VCaP (cell line): Measurements from ENCODE around the gene DENND1B.

Experiments
- H3K27ac ChIP-seq: fragments of 450-650 bp; 2 replicates; pipeline ENCODE4 v1.5.1; 2017
- TF ChIP-seq, protein P1 (sequence below): fragments of 450-650 bp; conservative IDR thresholded peaks from 2 replicates; pipeline ENCODE4 v1.5.1; 2017; ENCODE audit warnings: mild to moderate bottlenecking, moderate library complexity

Gene DENND1B

DNA sequence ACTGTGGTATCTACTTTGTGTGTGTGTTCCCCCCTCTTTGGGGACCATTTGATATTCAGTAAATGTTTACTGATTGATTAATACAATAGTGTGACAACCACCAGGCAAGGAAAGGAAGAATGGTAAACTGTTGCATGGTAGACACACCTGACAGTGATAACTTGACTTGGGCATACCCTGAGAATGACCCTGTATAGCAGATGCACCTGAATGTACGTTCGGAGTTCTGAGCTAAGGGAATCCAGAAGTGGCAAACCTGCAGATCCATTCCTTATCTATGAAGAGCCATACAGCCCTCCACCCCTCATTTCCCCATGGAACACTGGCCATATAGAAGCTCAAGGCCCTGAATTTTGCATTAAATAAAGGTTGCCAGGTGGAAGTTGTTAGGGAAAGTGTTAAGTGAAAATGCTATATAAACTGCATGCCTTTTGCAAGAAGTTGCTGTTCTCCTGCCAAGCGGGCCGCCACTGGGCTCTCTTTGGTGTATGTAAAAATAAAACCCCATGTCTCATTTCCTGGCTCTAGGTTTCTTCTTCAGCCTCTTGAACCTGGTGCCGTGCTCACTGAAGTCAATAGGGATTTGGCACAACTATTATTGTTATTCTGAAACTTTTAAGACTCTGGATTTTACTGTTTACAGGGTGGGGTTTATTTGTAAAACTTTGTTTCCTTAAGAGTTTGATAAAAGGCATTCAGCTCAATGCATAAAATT lies 32.6 kb upstream of the DENND1B start:
- TF ChIP-seq, protein P1, sequence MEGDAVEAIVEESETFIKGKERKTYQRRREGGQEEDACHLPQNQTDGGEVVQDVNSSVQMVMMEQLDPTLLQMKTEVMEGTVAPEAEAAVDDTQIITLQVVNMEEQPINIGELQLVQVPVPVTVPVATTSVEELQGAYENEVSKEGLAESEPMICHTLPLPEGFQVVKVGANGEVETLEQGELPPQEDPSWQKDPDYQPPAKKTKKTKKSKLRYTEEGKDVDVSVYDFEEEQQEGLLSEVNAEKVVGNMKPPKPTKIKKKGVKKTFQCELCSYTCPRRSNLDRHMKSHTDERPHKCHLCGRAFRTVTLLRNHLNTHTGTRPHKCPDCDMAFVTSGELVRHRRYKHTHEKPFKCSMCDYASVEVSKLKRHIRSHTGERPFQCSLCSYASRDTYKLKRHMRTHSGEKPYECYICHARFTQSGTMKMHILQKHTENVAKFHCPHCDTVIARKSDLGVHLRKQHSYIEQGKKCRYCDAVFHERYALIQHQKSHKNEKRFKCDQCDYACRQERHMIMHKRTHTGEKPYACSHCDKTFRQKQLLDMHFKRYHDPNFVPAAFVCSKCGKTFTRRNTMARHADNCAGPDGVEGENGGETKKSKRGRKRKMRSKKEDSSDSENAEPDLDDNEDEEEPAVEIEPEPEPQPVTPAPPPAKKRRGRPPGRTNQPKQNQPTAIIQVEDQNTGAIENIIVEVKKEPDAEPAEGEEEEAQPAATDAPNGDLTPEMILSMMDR: no peak

DNA sequence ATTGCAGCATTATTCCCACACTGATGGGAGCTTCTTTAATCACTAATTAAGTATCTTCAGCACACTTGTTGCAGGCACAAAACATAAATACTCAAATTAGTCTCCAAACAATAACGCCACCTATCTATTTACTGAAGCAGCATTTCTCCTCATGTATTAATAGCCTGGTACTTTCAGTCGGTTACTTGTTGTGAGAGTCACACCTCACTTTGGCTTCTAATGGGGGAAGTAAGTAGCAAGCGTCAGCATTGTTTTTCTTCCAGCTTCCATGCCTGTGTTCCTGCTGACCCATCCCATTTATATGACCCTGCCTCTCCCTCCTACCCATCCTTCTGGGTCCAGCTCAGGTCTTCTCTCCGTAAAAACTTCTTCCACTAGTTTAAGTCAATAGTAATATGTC lies 31.9 kb upstream of the DENND1B start:
- H3K27ac ChIP-seq: no peak overlapping the region
- TF ChIP-seq, protein P1: no peak

More for the DNA sequence above, 32.6 kb upstream of the DENND1B start:
- H3K27ac ChIP-seq: no peak overlapping the region

DNA sequence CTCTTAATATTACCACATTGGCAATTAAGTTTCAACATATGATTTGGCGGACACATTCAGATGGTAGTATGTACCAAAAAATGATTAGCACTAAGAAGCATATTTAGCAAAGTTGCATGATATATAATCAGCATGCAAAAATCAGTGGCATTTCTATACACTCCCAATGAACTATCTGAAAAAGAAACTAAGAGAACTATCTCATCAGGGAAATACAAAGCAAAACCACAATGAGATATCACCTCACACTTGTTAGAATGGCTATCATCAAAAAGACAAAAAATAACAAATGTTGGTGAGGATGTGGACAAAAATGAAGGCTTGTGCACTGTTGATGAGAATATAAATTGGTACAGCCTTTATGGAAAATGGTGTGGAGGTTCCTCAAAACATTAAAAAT lies 31.4 kb upstream of the DENND1B start:
- no peak overlapping the region for H3K27ac ChIP-seq
- TF ChIP-seq, protein P1: no peak

DNA sequence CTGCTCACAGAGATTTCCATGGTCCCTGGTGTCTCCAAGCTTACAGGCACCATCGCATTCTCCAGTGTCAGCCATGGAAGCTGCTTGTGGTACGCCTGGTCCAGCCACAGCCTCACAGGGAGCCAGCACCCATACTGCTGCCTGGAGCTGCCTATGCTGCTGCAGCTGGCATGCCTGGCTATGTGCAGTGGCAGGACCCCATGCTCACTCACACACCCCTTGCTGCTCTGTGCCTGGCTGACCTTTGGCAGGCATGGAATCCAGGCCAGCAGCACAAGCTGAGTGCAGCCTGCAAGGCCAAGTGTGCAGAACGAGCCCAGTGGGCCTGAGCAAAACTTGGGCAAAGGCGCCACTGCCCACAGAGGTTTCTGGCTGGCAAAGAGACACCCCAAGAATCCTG lies 26.4 kb upstream of the DENND1B start:
- TF ChIP-seq, protein P1: no peak
- no peak overlapping the region for H3K27ac ChIP-seq

DNA sequence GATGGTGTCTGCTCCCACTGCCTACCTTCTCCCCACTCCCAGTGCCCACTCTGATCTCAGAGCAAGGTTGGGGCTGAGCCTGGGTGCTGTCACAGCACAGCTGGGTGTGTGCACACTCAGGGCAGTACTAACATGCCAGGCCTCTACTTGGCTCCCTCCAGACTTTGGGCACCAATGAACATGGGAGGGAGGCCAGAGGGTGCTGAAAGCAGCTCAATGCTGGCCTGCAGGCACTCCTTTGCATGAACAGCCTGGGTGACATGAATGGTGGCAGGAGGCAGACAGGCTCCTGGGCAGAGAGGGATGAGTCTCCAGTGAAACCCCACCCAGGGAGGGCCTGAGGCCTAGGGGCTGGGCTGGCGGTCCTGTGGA lies 25.8 kb upstream of the DENND1B start:
- no peak overlapping the region for H3K27ac ChIP-seq
- TF ChIP-seq, protein P1: no peak

DNA sequence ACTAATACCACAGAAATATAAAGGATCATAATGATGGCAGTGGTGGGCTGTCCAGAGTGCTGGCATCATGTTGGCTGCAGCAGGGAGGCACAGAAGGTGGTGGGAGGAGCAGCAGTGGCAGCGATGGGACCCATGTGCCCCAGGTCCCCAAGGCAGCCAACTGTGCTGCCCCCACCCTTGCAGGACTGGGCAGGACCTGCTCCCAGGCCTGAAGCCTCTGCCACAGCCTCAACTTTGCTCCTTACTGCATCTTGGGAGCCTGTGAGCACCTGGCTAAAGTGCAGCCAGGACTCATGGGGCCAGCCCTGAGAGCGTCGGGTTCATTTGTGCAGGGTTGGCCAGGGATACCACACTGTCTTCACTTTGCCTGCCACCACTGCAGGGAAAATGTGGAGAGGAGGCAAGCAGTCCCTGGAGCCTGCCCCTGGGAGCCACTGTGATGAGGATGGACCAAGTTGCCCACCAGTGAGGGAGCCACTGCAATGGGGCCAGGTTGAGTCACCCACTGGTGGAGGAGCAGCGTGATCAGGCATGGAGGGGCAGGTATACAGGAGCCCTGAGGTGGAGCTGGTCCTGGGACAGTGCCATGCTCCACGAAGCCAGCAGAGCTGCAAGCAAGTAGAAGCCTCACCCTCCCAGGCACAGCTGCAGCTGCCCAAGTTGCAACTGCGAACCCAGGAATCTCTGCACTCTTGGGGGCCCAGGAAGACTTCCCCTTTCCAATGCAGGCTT lies 25.3 kb upstream of the DENND1B start:
- TF ChIP-seq, protein P1: no peak
- H3K27ac ChIP-seq: no peak overlapping the region

DNA sequence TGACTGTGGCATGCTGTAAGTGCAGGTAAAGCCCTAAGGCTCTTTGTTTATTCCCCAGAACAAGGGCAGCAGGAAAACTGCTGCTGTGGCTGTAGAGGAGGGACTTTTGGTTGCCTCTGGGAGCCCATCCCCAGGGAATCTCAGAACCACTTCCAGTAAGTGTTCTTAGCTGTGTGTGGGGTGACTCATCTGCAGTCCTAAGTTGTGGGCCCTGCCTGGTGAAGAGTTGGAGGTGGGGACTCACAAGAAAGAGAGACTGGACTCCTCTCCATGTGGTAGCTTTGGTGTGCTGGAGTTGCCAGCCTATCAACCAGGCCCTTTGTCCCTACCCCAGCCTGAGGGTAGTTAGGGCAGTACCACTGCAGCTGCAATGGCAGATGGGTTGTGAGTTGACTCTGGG lies 24.0 kb upstream of the DENND1B start:
- TF ChIP-seq, protein P1: no peak

More for the DNA sequence above, 24.0 kb upstream of the DENND1B start:
- H3K27ac ChIP-seq: no peak overlapping the region
